ENCODE measurements around the gene USP7.

DNA sequence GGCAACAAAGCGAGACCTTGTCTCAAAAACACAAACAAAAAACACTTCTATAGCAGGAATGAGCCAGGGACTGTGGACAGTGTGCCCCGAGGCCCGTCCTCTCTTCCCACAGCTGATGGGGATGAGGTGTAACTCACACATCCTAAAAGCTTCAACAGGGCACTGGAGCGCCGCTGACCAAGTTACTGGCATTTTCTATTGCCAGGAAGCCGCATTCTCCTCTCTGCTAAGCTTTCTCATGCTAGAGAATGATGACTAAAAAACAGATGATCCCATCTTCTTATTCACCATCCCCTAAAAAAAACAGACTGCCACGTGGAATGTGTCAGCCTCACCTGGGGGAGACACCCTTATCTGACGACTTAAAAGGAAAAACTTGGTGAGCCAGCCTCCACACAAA lies 111.2 kb downstream of the USP7 start:
- TF ChIP-seq, protein P1, sequence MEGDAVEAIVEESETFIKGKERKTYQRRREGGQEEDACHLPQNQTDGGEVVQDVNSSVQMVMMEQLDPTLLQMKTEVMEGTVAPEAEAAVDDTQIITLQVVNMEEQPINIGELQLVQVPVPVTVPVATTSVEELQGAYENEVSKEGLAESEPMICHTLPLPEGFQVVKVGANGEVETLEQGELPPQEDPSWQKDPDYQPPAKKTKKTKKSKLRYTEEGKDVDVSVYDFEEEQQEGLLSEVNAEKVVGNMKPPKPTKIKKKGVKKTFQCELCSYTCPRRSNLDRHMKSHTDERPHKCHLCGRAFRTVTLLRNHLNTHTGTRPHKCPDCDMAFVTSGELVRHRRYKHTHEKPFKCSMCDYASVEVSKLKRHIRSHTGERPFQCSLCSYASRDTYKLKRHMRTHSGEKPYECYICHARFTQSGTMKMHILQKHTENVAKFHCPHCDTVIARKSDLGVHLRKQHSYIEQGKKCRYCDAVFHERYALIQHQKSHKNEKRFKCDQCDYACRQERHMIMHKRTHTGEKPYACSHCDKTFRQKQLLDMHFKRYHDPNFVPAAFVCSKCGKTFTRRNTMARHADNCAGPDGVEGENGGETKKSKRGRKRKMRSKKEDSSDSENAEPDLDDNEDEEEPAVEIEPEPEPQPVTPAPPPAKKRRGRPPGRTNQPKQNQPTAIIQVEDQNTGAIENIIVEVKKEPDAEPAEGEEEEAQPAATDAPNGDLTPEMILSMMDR (IDR thresholded peaks at IDR 0.05; ENCODE audit: insufficient read depth, low read depth, low read length): no peak
- no peak for TF ChIP-seq EZH2 (IDR thresholded peaks at IDR 0.05; ENCODE audit: insufficient read depth, low read length)

Measured in astrocyte (in vitro differentiated cells and primary cell).